H1 (cell line): ENCODE results near the gene DAPK2. TPM values are rescaled to one million over a fixed set of nuclear protein-coding genes. Genes with fewer than 3 reads are reported as not detected.

Source experiments
- CBX8 ChIP-seq: fragments of 300-800, 300-1000 bp; sonication (generic); IDR thresholded peaks from 2 replicates; pipeline ENCODE4 v1.7.1; 2016; ENCODE audit warnings: low read depth, low read length, borderline replicate concordance
- CEBPB ChIP-seq: IDR thresholded peaks from 2 replicates; pipeline ENCODE4 v1.6.1; 2012; ENCODE audit warnings: low read depth, low read length
- KDM1A ChIP-seq: fragments of 200-600, 300-600 bp; sonication (generic); IDR thresholded peaks from 2 replicates; pipeline ENCODE4 v1.7.1; 2016; ENCODE audit warnings: mild to moderate bottlenecking, low read length, borderline replicate concordance
- POLR2A ChIP-seq, 2 experiments: IDR thresholded peaks; 1 replicate in 1 of 2; 2 replicates in 1 of 2; pipeline ENCODE4 v1.6.1; 2011; ENCODE audit warnings: low read depth in 2 of 2, low read length in 2 of 2, mild to moderate bottlenecking in 2 of 2; ENCODE audit errors: control extremely low read depth in 1 of 2
- POU5F1 ChIP-seq: IDR thresholded peaks from 2 replicates; pipeline ENCODE4 v1.6.1; 2011; ENCODE audit warnings: low read depth, mild to moderate bottlenecking, low read length, moderate library complexity
- RNF2 ChIP-seq: fragments of 200-900, 300-1000 bp; sonication (generic); IDR thresholded peaks from 2 replicates; pipeline ENCODE4 v1.7.1; 2016; ENCODE audit warnings: borderline replicate concordance, low read depth, mild to moderate bottlenecking, antibody characterized with exemption, low read length; ENCODE audit not compliant: poor library complexity, severe bottlenecking; ENCODE audit errors: missing control alignments
- SP4 ChIP-seq: IDR thresholded peaks from 2 replicates; pipeline ENCODE4 v1.6.1; 2012; ENCODE audit warnings: low read length, inconsistent platforms
- polyA plus RNA-seq, 7 experiments: library from polyadenylated mRNA; depleted of rRNA in 3 of 7; stranded (reverse) in 5 of 7; unstranded in 2 of 7; fragments of >200 nt in 5 of 7; fragments of 200-250 nt in 2 of 7; gene quantifications; 1 replicate in 5 of 7; 2 replicates in 1 of 7; 4 replicates in 1 of 7; pipeline versions ENCODE4 v1.2.1 to v1.2.3, GENCODE V29; 2011 to 2013; ENCODE audit warnings: missing spikeins in 2 of 7, mixed read lengths in 2 of 7
- total RNA-seq: library from RNA; stranded (reverse); fragmentation: NEBNext Ultra II Directional; extraction: Animal tissue kit (Norgen Biotek cat#: 25700); gene quantifications from 2 replicates; pipeline ENCODE4 v1.2.1, GENCODE V29; 2021

The DAPK2 gene
- total and polyA plus RNA-seq, 2 of the 8 experiments (the other 6 are each of a cell fraction or from before 2014, with no cell fraction given): 1.8 to 2.9 TPM

- TF ChIP-seq SP4 (no peak), KDM1A (no peak), POLR2A (IDR thresholded peaks at IDR 0.05; ENCODE audit: control extremely low read depth in 1 of 2, low read depth in 2 of 2, low read length in 2 of 2) (no peak), POU5F1 (no peak), CBX8 (no peak), CEBPB (no peak), RNF2 (no peak)
Observed at GRCh38 chr15:64090527-64090926, 44.2 kb upstream of the DAPK2 start (continued).
